Mammary epithelial cell (primary cell): ENCODE results near the gene DTNBP1.
"Not testable (repeated sequence)": the region's sequence is repeated elsewhere in the genome, so short reads cannot be mapped to it uniquely, and the experiment has no call there.

Source experiments
- EZH2 ChIP-seq: IDR thresholded peaks from 2 replicates; pipeline ENCODE4 v1.6.1; 2012; ENCODE audit warnings: low read length, inconsistent platforms, borderline replicate concordance
- TF ChIP-seq, protein P1 (sequence below), 2 donors: IDR thresholded peaks in 1 of 2; conservative IDR thresholded peaks in 1 of 2; 2 replicates each; pipeline ENCODE4 v1.5.1; 2011 to 2012; ENCODE audit warnings: inconsistent platforms in 2 of 2, low read length in 2 of 2, mild to moderate bottlenecking in 2 of 2, control low read depth in 1 of 2, low read depth in 1 of 2; ENCODE audit not compliant: insufficient read depth in 1 of 2; ENCODE audit errors: extremely low read depth in 1 of 2

DNA sequence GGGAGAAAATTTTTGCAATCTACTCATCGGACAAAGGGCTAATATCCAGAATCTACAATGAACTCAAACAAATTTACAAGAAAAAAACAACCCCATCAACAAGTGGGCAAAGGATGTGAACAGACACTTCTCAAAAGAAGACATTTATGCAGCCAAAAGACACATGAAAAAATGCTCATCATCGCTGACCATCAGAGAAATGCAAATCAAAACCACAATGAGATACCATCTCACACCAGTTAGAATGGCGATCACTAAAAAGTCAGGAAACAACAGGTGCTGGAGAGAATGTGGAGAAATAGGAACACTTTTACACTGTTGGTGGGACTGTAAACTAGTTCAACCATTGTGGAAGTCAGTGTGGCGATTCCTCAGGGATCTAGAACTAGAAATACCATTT lies 4.1 kb upstream of the DTNBP1 start:
- TF ChIP-seq, protein P1, sequence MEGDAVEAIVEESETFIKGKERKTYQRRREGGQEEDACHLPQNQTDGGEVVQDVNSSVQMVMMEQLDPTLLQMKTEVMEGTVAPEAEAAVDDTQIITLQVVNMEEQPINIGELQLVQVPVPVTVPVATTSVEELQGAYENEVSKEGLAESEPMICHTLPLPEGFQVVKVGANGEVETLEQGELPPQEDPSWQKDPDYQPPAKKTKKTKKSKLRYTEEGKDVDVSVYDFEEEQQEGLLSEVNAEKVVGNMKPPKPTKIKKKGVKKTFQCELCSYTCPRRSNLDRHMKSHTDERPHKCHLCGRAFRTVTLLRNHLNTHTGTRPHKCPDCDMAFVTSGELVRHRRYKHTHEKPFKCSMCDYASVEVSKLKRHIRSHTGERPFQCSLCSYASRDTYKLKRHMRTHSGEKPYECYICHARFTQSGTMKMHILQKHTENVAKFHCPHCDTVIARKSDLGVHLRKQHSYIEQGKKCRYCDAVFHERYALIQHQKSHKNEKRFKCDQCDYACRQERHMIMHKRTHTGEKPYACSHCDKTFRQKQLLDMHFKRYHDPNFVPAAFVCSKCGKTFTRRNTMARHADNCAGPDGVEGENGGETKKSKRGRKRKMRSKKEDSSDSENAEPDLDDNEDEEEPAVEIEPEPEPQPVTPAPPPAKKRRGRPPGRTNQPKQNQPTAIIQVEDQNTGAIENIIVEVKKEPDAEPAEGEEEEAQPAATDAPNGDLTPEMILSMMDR (conservative IDR thresholded peaks at IDR 0.05 in 1 of 2, IDR thresholded peaks at IDR 0.05 in 1 of 2; ENCODE audit: extremely low read depth in 1 of 2, insufficient read depth in 1 of 2, low read depth in 1 of 2, low read length in 2 of 2), result not testable (repeated sequence)
- not testable (repeated sequence) for TF ChIP-seq EZH2
